HG02840 (cell line): ENCODE data around the gene PPP3CB.

Experiments
- ATAC-seq: cut with Tn5 transposase; IDR thresholded peaks from one replicate; pipeline ENCODE4 v1.9.1; 2021; ENCODE audit warnings: mild to moderate bottlenecking, moderate library complexity, moderate number of reproducible peaks; ENCODE audit not compliant: unreplicated experiment, low FRiP score

Gene PPP3CB

GRCh38 chr10:73495884-73496674 is at the start of gene PPP3CB:
Gene PPP3CB, minus strand, starts transcription at chr10:73496024. Its CDS starts 135 bp downstream, at chr10:73495889.
- ATAC-seq, result peak; percentile 64

GRCh38 chr10:73545357-73545756 is 49.5 kb upstream of the PPP3CB start:
- no peak for ATAC-seq

- no peak for ATAC-seq
Measured at GRCh38 chr10:73537709-73538108, 41.9 kb upstream of the PPP3CB start.

GRCh38 chr10:73537288-73537687 is 41.5 kb upstream of the PPP3CB start:
- ATAC-seq, result no peak

GRCh38 chr10:73534857-73535256 is 39.0 kb upstream of the PPP3CB start:
- no peak for ATAC-seq

GRCh38 chr10:73529089-73529832 is 33.4 kb upstream of the PPP3CB start:
- ATAC-seq, result no peak

- ATAC-seq, result no peak
Measured at GRCh38 chr10:73522263-73522662, 26.4 kb upstream of the PPP3CB start.

GRCh38 chr10:73519336-73519735 is 23.5 kb upstream of the PPP3CB start:
- ATAC-seq, result no peak

- no peak for ATAC-seq
Measured at GRCh38 chr10:73517166-73517888, 21.5 kb upstream of the PPP3CB start.

GRCh38 chr10:73512207-73512743 is 16.5 kb upstream of the PPP3CB start:
- no peak for ATAC-seq

- ATAC-seq, result no peak
Measured at GRCh38 chr10:73509695-73510094, 13.9 kb upstream of the PPP3CB start.

GRCh38 chr10:73506491-73506890 is 10.7 kb upstream of the PPP3CB start:
- no peak for ATAC-seq

- no peak for ATAC-seq
Measured at GRCh38 chr10:73506074-73506473, 10.2 kb upstream of the PPP3CB start.

GRCh38 chr10:73503037-73503436 is 7.2 kb upstream of the PPP3CB start:
- ATAC-seq, result no peak

- no peak for ATAC-seq
Measured at GRCh38 chr10:73501651-73502050, 5.8 kb upstream of the PPP3CB start.

GRCh38 chr10:73497623-73498022 is 1.8 kb upstream of the PPP3CB start:
- ATAC-seq, result no peak

GRCh38 chr10:73495226-73495883 is 469 bp downstream of the PPP3CB start:
- peak; percentile 91 for ATAC-seq

- no peak for ATAC-seq
Measured at GRCh38 chr10:73494877-73495225, 973 bp downstream of the PPP3CB start.

GRCh38 chr10:73494213-73494612 is 1.6 kb downstream of the PPP3CB start:
- no peak for ATAC-seq

GRCh38 chr10:73493781-73494180 is 2.0 kb downstream of the PPP3CB start:
- ATAC-seq, result no peak
